Astrocyte (in vitro differentiated cells and primary cell): Measurements from ENCODE around the gene ZNF518A.

Experiments
- CTCF ChIP-seq: IDR thresholded peaks from 2 replicates; pipeline ENCODE4 v1.5.1; 2011; ENCODE audit warnings: low read depth, mild to moderate bottlenecking, inconsistent platforms, low read length, moderate library complexity; ENCODE audit not compliant: insufficient read depth
- EZH2 ChIP-seq: IDR thresholded peaks from 2 replicates; pipeline ENCODE4 v1.6.1; 2012; ENCODE audit warnings: mild to moderate bottlenecking, low read length, inconsistent platforms; ENCODE audit not compliant: insufficient read depth

- TF ChIP-seq CTCF (no peak), EZH2 (no peak)
Measured at GRCh38 chr10:96107623-96108038, 22.5 kb upstream of the ZNF518A start.
